Stimulated activated CD4-positive, alpha-beta T cell treated with anti-CD3 and anti-CD28 coated beads, Interleukin-1b, Interleukin-23, amount 100 ng/mL, for 48 hours (primary cell): ENCODE data around the gene DUSP6.
A peak's percentile ranks its signal among the peaks of the same experiment; 100 is the strongest.

Experiments
- DNase-seq: peaks from one replicate; pipeline ENCODE4 v3.0.0-alpha.2; 2020

Gene DUSP6

DNA sequence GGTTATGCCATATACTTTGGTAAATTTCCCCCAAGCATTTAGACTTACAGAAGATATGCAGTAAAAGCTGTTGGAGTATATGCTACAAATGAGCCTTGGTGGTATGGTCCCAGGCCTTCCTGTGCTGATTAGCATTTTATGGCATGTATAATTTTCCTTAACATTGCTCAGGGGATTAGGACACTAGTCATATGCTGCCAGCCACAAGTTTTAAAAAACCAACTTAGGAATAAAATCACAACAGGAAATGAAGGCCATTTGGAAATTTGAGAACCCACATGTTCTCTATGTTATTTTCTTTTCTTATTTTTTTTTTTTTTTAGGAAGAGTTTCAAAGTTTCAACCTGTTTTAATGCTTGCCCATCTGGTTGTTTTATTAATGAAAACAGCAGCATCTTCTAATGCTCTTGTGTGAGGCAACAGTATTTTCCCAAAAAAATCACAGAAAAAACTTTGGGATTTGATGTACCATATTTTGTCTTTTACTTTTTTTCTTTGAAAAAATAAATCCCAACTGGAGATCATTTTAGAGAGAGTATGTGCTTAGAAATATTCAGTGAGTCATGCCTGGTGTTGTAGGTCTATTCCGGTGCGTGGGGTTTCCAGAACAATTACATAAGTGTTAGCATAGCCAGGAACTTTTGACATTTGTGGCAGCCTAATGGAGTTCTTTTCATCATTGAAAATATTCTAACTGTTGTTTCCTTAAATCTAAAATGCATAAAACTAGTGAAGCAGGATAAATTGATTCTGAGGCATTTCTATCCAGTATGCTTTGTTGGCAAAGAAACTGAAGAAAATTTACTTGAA lies 21.7 kb upstream of the DUSP6 start:
- DNase-seq, result no peak

DNA sequence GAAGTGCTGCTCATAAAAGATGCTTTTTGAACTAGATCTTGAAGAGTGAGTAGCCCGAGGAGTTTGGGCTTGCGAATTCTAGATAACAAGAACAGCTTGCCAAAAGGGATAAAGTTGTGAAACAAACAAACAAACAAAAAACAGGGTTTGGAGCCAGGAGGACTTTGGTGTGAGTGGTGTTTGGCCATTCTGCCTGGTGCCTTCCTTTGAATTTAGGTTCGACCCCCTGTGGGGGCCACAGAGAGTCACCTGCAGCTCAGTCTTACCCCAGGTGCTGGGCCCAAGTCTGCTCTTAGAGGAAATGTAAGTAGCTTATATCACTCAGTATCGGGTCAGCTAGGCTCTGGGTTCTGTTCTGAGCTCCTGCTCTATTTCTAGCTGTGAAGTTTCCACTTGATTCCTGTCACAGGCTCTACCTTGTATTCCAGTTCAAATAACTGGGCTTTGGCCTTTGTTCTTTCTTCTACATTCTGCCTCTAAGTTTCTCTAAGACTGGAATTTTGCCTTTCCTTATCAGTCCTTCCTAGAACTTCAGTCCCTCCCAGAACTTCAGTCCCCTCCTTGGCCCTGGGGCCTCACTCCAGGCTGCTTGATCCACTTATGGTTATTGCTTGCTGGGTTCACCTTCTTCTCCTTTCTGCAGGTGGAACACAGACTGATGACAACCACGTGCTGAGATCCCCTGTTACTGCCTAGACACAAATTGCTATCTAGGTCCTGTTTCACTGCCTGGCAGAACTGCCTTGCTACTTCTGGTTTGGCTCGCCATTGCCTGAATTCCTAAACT lies 20.5 kb upstream of the DUSP6 start:
- no peak for DNase-seq

DNA sequence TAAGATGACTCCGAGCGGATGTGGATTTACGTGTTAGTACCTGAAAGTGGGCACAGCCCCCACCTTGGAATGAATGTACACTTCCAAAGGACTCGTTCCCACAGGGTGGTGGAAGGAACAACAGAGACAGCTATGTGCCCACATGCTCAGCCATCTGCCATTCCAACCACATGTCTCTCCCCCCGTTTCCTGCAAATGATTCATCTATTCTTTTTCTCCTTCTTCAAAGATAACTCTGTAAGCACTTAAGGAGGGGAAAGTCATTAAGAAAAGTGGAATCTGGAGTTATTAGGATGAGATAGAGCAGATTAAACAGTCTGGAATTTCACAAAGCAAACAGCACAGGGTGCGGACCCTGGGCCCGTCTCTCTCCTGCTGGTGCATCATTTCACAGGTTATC lies 18.5 kb upstream of the DUSP6 start:
- DNase-seq, result no peak

DNA sequence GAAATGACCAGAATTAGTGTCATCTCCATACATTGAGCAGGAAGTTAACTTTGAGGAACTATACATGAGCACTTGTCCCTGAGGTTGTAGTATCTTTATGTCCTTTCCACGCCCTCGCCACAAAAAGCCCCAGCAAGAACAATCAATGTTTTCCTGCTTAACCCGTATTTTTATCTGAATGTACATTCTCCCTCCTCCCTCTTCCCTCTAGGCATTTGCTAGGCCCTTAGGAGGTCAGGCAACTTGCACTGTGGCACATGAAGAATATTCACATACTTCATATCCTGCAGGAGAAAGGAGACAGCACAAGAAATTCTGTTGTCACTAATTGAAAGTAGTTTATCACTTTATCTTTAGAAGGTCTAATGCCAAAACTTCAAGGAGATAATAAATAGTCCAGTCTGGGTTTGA lies 18.1 kb upstream of the DUSP6 start:
- no peak for DNase-seq

DNA sequence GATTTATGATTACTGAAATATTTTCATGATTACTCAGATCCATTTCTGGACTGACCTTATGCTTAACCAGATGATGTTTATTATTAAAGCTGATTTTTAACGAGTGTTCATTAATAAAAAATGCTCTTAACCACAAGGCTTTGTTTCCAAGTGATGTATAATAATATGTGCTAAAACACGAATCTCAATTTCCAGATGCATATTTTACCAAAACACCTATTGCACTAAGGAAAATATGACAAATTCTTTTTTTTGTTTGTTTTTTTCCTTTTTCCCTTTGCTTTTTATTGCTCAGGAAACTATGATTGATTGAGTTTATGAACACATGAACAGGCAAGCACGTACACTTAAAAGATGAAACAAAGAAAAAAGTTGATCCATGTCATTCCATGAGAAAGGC lies 16.9 kb upstream of the DUSP6 start:
- no peak for DNase-seq

DNA sequence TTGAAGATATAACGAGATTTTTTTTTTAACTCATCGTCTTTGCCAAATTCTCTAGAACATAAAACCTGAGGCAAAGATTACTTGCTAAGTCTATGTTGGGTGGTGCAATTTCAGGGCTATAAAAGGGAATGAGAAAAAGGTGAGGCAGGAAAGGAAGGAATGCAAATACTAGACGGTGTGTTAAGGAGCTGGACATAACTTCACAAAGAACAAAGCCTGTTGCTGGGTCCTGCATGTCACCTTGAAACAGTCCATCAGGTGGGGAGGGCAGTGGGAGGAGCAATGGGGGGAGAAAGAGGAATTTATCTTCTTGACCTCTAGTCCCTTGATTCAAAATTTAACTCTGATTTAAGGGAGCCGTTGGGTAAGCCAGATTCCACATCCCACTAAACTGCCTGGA lies 16.1 kb upstream of the DUSP6 start:
- no peak for DNase-seq

DNA sequence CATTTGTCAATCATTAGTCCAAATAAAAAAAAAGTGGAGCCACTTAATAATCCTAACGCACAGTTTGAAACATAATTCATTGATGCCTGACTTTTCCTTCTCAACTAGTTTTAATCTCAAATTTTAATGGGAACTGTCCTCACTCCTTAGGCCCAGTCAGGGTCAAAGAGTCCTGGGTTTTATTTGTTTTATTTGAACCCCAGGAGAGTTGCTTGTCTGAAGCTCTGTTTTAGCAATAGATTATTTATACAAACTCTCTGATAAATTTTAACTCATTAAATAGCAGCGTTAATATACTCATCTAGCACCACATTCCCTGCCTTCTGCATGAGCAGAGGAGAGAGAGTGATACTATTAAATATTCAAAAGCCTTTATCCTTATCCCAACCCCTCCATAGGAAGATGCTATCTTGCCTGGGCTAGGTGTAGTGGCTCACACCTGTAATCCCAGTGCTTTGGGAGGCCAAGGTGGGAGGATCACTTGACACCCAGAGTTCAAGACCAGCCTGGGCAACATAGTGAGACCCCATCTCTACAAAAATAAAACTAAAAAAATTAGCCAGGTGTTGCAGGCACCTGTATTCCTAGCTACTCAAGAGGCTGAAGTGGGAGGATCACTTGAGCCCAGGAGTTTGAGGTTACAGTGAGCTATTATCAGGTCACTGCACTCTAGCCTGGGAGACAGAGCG lies 14.5 kb upstream of the DUSP6 start:
- DNase-seq, result no peak

DNA sequence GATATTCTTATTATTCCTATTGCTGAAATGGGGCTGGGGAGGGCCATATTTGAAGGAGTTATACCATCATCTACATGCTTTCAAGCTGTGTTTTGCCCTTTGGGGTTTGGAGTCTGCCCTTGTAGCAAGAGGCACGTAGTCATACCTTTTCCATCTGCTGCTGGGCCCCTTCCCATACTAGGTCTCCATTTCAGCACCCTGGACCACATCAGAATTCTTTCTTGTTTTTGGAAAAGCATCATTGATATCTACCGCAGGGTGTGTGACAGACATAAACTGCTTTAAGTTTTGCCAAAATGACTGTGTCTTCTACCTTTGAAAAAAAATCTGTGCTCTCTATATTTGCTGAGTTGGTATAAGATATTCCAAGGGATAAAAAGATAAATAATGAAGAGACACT lies 12.3 kb upstream of the DUSP6 start:
- DNase-seq, result no peak

DNA sequence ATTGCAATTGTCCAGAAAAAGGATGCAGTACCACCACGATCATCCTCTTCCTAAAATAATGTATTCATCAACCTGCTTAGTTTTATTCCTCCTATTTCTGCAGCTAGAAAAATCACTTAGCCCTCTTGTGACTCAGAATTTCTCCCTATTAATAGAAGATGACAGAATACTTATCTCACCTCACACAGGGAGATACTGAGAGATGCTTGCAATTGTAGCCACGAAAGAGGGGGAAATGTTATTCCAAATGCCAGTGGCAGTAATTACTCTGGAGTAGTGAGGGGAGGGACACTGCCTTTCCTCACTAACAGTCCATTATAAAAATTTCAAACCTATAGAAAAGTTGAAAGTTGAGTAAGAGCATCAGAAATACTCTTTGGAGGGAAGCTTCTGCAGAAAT lies 11.8 kb upstream of the DUSP6 start:
- no peak for DNase-seq

DNA sequence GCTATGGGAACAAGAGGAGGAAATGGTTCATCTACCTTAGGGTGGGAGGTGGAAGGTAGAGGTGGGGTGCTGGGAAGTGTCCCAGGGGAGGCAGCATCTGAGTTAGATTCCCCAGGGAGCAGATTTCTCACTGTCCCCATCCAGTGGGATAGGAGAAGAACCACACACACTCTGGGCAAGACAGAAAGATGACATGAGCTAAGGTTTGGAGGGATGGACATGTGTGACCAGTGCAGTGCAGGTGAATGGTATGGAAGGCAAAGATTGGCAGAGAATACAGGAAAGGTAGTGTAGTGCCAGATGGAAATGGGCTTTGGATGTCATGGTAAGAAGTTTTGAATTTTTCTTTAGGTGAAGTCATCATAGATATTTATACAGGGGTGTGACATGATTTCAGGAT lies 11.3 kb upstream of the DUSP6 start:
- DNase-seq, result no peak

DNA sequence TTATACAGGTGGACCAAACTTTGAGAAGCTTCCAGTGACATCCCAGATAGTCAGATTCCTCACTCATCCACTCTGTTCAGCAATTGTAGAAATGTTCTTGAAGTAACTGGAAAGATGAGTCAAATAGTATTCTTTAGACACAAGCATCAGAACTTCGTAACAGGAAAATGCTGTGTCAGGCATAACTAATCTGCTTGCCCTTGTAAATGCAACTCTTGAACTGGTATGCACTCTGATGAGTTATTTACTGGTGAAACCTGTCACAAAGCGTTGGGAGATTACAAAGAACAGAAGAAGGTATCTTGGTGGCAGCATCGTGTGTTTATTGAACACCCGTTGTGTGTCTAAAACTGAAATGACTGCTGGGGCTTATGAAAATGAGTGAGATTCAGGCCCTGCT lies 10.8 kb upstream of the DUSP6 start:
- DNase-seq, result no peak

DNA sequence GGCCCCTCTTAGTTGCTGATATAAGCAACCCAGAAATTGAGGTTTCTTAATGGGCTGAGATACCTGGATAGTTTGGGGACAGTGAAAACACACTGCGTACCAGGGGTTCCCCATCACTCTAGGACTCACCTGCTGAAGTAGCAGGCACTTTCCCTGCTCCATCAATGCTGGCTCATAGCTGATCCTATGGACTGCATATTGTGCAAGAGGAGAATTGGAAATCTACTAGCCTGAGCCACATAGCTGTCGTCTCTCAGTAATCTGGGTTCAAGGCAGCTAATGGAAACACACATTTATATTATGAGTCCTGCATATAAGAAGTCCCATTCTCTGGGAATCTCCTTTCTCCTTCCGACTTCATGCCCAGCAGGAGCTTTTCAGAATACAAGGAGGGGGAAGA lies 7.3 kb upstream of the DUSP6 start:
- no peak for DNase-seq

DNA sequence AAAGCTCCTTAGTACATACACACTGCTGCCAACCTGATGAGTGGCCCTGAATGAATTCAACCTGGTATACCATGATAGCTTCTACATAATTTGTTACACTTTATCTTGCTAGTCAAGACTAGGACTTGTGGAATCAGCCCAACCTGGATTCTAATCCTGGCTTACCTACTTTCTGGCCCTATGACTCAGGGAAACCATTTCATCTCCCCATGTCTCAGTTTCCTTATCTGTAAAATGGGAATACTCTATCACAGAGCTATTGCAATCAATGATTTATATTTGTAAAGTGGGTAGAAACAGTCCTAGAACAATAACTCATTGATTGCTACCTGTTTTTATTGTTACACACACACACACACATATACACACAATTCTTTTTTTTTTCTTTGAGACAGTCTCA lies 6.5 kb upstream of the DUSP6 start:
- DNase-seq, result no peak

DNA sequence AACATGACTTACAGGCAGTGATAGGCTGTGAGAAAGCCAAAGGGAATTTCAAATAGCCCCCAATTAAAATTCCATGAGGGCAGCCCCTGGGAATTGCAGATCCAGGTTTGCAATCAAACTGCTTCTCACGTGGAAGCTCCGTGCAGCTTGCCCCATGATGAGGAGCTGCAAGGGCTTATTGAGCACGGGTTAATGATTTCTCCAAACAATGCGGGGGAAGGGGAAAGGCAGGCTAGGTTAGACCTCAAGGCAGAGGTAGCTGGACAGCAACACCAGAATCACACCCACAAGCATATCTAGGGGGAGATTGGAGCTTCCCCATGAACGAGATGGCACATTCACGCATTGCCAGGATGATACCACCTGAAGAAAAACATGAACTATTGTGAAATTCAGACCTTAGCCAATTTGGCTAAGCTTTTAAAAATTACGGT lies 5.0 kb upstream of the DUSP6 start:
- DNase-seq, result no peak

DNA sequence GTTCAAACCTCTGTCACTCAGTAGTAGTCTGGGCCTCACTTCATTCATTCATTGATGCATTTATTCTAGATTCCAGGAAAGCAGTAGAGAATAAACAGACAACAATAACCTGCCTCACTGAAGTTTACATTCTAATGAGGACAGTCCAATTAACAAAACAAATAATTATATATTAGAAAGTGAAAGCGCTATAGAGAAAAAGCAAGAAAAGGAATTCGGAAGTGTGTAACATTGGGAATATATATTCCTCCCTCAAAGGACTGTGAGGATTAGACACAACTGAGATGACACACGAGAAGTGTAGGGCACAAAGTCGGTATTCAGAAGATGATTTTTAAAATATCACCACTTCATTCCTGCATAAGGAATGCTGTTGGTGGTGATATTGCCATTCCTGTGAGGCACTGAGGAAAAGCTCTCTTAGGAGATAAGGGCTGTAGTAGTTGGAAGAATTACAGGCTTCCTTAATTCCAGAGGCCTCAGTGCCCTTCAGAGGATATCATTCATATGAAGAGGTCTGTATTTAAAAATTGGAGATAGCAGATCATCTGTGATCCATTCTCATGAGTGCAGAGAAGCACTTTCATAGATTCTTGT lies 3.9 kb upstream of the DUSP6 start:
- no peak for DNase-seq

DNA sequence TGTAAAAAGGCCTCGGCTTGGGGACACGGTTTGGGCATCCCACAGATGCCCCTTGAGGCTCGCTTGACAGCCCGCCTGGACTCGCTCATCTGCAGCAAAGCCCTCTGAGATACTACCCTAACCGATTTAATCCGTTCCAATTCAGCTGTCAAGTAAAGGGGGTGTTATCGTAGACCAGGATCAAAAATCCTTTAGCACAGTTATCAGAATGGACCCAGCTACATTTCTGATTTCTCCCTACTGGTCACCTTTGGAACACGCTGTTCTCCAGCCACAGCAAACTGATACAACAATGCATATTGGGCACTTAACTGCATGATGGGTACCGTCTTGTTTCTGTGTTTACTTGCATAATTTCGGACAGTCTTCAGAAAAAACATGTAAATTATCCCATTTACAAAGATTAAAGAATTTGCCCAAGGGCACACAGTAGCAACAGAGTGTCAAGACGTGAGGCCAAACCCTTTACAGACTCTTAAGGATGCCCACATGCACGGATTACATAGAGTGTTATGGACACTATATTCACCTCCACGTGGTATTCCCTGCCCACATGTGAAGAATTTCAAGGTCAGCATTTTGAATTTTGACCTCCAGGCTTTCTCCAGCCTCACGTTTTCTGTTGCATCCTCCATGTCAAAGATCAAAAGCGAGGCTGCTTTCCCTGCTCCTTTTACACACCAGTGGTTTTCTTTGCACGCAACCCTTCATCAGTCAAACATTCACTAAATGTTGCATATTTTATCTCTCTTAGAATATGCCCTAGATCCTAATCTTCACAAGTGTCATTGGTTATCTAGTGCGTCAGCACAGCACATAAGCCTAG lies 3.2 kb upstream of the DUSP6 start:
- no peak for DNase-seq

DNA sequence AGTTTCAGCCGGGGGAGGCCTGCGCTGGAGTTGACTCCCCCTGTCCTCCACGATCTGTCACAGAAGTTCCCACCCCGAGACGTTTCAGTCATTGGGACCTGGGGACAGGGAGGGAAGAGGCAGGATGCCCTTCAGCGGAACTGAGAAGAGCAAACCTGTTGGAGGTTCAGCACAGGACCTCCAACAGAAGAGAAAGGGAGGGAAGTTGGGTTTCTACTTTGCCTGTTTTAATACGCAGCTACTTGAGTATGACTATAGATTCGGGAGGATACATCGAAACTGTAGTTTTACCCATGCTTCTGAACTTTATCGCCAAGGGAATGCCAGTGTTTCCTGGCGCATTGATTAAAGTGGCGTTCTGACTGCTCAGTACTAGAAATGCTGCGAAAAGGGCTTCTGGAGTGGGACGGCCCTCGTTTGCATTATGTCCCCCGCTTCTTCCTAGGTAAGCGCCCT lies 2.3 kb upstream of the DUSP6 start:
- no peak for DNase-seq

DNA sequence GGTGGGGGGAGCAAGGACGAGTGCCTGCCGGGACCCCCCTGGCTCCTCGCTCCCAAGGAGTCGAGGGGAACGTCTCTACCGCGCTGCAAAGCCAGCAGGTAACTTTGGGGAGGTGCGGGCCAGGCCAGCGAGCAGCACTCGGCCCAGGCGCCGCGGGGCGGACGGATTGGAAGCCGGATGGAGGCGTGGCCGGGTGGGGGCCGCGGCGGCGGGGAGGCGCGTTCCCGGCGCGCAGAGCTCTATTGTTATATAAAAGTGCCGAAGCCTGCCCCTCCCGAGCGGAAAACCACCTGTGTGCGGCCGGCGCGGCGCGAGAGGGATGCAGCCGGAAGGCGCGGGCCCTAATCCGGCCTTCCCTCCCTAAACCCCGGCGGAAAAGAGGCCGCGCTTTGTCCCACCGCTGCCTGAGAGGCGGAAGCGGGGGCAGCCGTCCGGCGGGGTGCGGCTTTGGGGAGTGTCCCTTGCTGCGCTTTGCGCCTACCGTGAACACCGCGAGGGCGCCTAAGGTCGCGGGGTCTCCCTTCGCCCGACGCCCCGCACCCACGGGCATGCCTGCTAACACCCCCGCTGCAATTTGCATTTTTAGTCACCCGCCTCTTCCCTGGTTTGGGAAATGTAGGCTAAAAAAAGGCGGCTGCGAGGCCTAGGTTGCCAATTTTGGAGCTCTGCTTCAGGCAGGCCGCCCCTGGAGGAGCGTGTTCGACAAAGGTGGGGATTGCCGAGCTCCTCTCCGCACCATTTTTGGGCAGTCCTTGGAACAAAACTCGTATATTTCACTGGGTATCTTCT lies 1.7 kb upstream of the DUSP6 start:
- DNase-seq, result peak; percentile 72

DNA sequence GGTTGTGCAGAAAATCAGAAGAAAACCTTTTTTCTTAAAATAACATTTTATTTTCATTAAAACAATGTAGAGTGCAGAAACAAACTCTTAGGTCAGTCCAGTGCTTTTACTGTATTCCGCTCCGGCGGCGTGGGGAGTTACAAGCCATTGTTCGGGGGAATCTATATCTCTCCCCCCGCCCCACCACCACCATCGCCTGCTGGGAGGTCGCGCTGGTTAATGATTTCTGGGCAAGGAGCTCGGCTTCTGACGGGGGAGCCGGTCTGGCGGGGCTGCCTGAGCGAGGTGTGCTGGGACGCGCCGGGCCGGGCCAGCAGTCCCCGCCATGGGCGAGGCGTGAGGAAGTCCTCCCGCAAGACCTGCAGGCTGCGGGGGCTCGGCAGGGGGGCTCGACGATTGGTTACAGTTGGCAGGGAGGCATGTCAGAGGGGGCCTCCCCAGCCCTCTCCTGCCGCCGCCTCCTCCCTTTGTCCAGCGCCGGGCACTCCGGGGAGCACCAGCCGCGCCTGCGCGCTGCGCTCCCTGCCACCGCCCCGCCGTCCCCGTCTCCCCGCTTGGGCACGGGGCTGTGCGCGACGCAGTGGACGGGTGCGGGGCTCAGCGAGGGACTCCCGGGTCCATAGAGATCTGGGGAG lies 1.0 kb upstream of the DUSP6 start:
- DNase-seq, result peak; percentile 52

DNA sequence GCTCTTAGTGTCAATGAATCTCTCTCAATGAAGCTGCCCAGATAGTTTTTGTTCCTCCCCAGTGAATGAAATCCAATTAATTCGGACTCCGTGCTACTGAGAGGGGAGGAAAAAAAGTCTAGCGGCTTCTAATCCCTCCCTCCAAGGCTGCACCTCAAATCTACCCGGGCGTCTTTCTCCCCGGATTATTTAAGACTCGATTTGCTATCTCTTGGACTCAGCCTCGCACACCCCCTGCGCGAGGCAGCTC lies 134 bp downstream of the DUSP6 start:
- no peak for DNase-seq

DNA sequence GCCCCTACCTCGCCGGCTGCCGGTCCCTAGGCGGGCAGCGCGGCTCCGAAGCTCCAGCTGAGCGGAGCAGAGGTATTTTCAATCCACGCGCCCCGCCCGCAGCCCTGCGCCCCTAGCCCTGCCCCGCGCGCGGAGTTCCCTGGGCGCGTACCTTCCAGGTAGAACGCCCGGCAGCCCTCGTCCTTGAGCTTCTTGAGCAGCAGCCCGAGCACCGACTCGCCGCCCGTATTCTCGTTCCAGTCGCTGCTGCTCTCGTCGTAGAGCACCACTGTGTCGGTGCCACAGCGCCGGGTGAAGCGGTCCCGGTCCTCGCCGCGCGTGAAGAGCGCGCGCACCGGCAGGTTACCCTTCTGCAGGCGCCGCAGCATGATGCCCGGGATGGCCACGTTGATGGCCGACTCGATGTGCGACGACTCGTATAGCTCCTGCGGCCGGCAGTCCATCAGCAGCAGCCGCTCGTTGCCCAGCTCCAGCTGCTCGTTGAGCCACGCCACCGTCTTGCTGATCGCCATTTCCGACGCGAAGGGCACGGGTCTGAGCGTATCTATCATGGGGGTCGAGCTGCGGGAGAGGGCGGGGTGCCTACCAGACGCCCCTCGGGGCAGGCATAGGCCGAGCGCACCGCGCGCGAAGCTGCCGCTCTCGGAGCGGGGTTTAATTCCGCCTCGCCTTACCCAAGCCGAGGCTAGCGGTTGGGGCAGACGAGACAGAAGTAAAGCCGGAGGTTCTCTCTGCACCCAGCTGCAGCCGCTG lies 636 bp downstream of the DUSP6 start:
- DNase-seq, result peak; percentile 44
